ENCODE measurements around the gene EVC2. TPM values are rescaled to one million over a fixed set of nuclear protein-coding genes. Genes with fewer than 3 reads are reported as not detected.

Gene EVC2
- total and polyA plus RNA-seq, 9 of the 15 experiments (the other 6 are each of a cell fraction or from before 2014, with no cell fraction given) = 0.03 to 0.55 (median 0.38) TPM; not detected in 1

GRCh38 chr4:5562476-5562875, 145.9 kb downstream of the EVC2 start:
- DNase-seq (ENCODE audit: extremely low read depth in 1 of 4, low spot score in 3 of 4) (no peak), ATAC-seq (no peak), FAIRE-seq (no peak)
- H3K9me3 ChIP-seq (replicated peaks; ENCODE audit: control insufficient read depth, insufficient read depth, low read depth, low read length) = no peaks in the 10 kb centered on the region
- no peak overlapping the region for H2AFZ ChIP-seq (ENCODE audit: low read depth, low read length)
- POLR2A ChIA-PET = no interaction called here
- no peaks in the 10 kb centered on the region for H4K20me1 ChIP-seq (replicated peaks; ENCODE audit: control insufficient read depth, insufficient read depth, low read length)
- H3K4me3 ChIP-seq = no peak overlapping the region
- no peaks in the 10 kb centered on the region for H3K9me1 ChIP-seq (ENCODE audit: control insufficient read depth, insufficient read depth, low read length)
- no peak overlapping the region for H3K9ac ChIP-seq (ENCODE audit: insufficient read depth in 1 of 2, low read depth in 2 of 2, low read length in 2 of 2)
- no peak overlapping the region for H3K27ac ChIP-seq (ENCODE audit: extremely low read depth, low read depth, low read length)
- H3K79me2 ChIP-seq (ENCODE audit: control insufficient read depth, insufficient read depth, low read length) = no peaks in the 10 kb centered on the region
- no peak for TF ChIP-seq PBX2 (CRISPR knock-in tag; IDR thresholded peaks at IDR 0.05; ENCODE audit: low read depth)
- no peak for TF ChIP-seq PBX2 (tag; conservative IDR thresholded peaks at IDR 0.05; ENCODE audit: low read depth)
- TF ChIP-seq ZNF644 (tag; IDR thresholded peaks at IDR 0.05; ENCODE audit: low read depth) = no peak
- no peak for TF ChIP-seq ATF6 (CRISPR knock-in tag; IDR thresholded peaks at IDR 0.05)
- no peak for TF ChIP-seq ARID2 (IDR thresholded peaks at IDR 0.05)
- TF ChIP-seq YBX1 (IDR thresholded peaks at IDR 0.05) = no peak
- no peak for TF ChIP-seq SMAD2 (IDR thresholded peaks at IDR 0.05; ENCODE audit: low read depth, low read length)
- TF ChIP-seq CBX5 (IDR thresholded peaks at IDR 0.05; ENCODE audit: borderline replicate concordance, low read depth) = no peak
- H3K36me3 ChIP-seq (ENCODE audit: control insufficient read depth, insufficient read depth, low read length) = no peaks in the 10 kb centered on the region
- H3K4me1 ChIP-seq (replicated peaks in 1 of 2; ENCODE audit: control insufficient read depth in 2 of 2, insufficient read depth in 2 of 2, low read length in 2 of 2) = no peaks in the 10 kb centered on the region
- H3K4me2 ChIP-seq (ENCODE audit: insufficient read depth, low read length) = no peak overlapping the region
- WGBS (ENCODE audit: insufficient coverage, low coverage, missing lambda C conversion rate) = 17% methylated on average over 7 of the region's 7 CpGs
- no peaks in the 10 kb centered on the region for H3K27me3 ChIP-seq (ENCODE audit: control insufficient read depth in 2 of 2, insufficient read depth in 2 of 2, low read length in 2 of 2)
- BruUV-seq (replicated peaks) = no TSS peak
- CTCF ChIA-PET (ENCODE audit: low intra/inter-chr PET ratio) = no interaction called here
- in situ Hi-C loops (cut with MboI) (no loop called here), intact Hi-C loops (cut with micrococcal nuclease) (no loop called here)
